Measurements from ENCODE around the gene C15orf61. TPM values are rescaled to one million over a fixed set of nuclear protein-coding genes. Genes with fewer than 3 reads are reported as not detected.

The C15orf61 gene
- total and polyA plus RNA-seq, 2 of the 13 experiments (the other 11 are each of a cell fraction or from before 2014, with no cell fraction given): 2.1 to 6.6 TPM

GRCh38 chr15:67533873-67534272, 12.9 kb downstream of the C15orf61 start:
- H4K20me1 ChIP-seq (ENCODE audit: insufficient read depth, low read length): no peaks in the 10 kb centered on the region
- no peaks in the 10 kb centered on the region for H3K79me2 ChIP-seq (ENCODE audit: insufficient read depth, low read length)
- DNase-seq (ENCODE audit: low spot score) (no peak), ATAC-seq (no peak), FAIRE-seq (no peak)
- BruUV-seq (replicated peaks): no TSS peak
- in situ Hi-C loops (cut with HindIII; ENCODE audit: extremely low pct_ligation_motif_present, low pct_unique_long_range_greater_than_20kb) (no loop called here), intact Hi-C loops (cut with micrococcal nuclease; ENCODE audit: unreplicated experiment) (no loop called here)
- no peaks in the 10 kb centered on the region for H3K27me3 ChIP-seq (ENCODE audit: control insufficient read depth in 1 of 2, insufficient read depth in 2 of 2, low read length in 2 of 2)
- POLR2A ChIA-PET: no interaction called here
- no peak overlapping the region for H3K9ac ChIP-seq (ENCODE audit: insufficient read depth, low read depth, low read length)
- no peak overlapping the region for H2AFZ ChIP-seq (ENCODE audit: low read length)
- 91% methylated on average over 1 of the region's 1 CpG for WGBS (ENCODE audit: low lambda C conversion rate)
- TF ChIP-seq, protein P1, sequence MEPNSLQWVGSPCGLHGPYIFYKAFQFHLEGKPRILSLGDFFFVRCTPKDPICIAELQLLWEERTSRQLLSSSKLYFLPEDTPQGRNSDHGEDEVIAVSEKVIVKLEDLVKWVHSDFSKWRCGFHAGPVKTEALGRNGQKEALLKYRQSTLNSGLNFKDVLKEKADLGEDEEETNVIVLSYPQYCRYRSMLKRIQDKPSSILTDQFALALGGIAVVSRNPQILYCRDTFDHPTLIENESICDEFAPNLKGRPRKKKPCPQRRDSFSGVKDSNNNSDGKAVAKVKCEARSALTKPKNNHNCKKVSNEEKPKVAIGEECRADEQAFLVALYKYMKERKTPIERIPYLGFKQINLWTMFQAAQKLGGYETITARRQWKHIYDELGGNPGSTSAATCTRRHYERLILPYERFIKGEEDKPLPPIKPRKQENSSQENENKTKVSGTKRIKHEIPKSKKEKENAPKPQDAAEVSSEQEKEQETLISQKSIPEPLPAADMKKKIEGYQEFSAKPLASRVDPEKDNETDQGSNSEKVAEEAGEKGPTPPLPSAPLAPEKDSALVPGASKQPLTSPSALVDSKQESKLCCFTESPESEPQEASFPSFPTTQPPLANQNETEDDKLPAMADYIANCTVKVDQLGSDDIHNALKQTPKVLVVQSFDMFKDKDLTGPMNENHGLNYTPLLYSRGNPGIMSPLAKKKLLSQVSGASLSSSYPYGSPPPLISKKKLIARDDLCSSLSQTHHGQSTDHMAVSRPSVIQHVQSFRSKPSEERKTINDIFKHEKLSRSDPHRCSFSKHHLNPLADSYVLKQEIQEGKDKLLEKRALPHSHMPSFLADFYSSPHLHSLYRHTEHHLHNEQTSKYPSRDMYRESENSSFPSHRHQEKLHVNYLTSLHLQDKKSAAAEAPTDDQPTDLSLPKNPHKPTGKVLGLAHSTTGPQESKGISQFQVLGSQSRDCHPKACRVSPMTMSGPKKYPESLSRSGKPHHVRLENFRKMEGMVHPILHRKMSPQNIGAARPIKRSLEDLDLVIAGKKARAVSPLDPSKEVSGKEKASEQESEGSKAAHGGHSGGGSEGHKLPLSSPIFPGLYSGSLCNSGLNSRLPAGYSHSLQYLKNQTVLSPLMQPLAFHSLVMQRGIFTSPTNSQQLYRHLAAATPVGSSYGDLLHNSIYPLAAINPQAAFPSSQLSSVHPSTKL (CRISPR knock-in tag; IDR thresholded peaks at IDR 0.05): no peak
- no peak for TF ChIP-seq ZNF615 (CRISPR knock-in tag; IDR thresholded peaks at IDR 0.05; ENCODE audit: borderline replicate concordance)
- TF ChIP-seq, protein P2, sequence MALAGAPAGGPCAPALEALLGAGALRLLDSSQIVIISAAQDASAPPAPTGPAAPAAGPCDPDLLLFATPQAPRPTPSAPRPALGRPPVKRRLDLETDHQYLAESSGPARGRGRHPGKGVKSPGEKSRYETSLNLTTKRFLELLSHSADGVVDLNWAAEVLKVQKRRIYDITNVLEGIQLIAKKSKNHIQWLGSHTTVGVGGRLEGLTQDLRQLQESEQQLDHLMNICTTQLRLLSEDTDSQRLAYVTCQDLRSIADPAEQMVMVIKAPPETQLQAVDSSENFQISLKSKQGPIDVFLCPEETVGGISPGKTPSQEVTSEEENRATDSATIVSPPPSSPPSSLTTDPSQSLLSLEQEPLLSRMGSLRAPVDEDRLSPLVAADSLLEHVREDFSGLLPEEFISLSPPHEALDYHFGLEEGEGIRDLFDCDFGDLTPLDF (CRISPR knock-in tag; IDR thresholded peaks at IDR 0.05): no peak
- no peak for TF ChIP-seq GFI1 (CRISPR knock-in tag; IDR thresholded peaks at IDR 0.05; ENCODE audit: borderline replicate concordance)
- TF ChIP-seq, protein P3, sequence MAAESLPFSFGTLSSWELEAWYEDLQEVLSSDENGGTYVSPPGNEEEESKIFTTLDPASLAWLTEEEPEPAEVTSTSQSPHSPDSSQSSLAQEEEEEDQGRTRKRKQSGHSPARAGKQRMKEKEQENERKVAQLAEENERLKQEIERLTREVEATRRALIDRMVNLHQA (CRISPR knock-in tag; IDR thresholded peaks at IDR 0.05): no peak
- no peak overlapping the region for H3K4me3 ChIP-seq (replicated peaks in 1 of 3; ENCODE audit: insufficient read depth in 1 of 3, low read depth in 2 of 3, low read length in 3 of 3)
- CTCF ChIA-PET (ENCODE audit: low intra/inter-chr PET ratio, low total read pairs): no interaction called here
- H3K4me2 ChIP-seq (ENCODE audit: low read depth, low read length): no peak overlapping the region
- H3K27ac ChIP-seq (ENCODE audit: extremely low read length, insufficient read depth, low read length): no peak overlapping the region
- H3K36me3 ChIP-seq (replicated peaks in 1 of 2; ENCODE audit: control insufficient read depth in 1 of 2, insufficient read depth in 2 of 2, low read length in 2 of 2): no peaks in the 10 kb centered on the region
- H3K9me3 ChIP-seq (ENCODE audit: low read length): no peaks in the 10 kb centered on the region
- peaks cover 8% of the 10 kb centered on the region; the same call in 1 of the 2 replicates for H3K4me1 ChIP-seq (ENCODE audit: insufficient read depth, low read length)
